Measurements from ENCODE around the gene PINLYP.
"Not testable (repeated sequence)": the region's sequence is repeated elsewhere in the genome, so short reads cannot be mapped to it uniquely, and the experiment has no call there.

DNA sequence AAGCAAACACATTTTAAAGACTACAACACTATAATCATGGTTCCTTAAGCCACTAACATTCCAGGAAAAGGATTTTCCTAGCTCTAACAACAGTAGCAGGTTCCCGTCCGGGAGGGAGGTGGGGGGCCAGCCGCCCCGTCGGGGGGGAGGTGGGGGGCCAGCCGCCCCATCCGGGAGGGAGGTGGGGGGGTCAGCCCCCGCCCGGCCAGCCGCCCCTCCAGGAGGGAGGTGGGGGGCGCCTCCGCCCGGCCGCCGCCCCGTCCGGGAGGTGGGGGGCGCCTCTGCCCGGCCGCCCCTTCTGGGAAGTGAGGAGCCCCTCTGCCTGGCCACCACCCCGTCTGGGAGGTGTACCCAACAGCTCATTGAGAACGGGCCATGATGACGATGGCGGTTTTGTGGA is 27.7 kb upstream of the PINLYP start:
- TF ChIP-seq, protein P1, sequence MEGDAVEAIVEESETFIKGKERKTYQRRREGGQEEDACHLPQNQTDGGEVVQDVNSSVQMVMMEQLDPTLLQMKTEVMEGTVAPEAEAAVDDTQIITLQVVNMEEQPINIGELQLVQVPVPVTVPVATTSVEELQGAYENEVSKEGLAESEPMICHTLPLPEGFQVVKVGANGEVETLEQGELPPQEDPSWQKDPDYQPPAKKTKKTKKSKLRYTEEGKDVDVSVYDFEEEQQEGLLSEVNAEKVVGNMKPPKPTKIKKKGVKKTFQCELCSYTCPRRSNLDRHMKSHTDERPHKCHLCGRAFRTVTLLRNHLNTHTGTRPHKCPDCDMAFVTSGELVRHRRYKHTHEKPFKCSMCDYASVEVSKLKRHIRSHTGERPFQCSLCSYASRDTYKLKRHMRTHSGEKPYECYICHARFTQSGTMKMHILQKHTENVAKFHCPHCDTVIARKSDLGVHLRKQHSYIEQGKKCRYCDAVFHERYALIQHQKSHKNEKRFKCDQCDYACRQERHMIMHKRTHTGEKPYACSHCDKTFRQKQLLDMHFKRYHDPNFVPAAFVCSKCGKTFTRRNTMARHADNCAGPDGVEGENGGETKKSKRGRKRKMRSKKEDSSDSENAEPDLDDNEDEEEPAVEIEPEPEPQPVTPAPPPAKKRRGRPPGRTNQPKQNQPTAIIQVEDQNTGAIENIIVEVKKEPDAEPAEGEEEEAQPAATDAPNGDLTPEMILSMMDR (IDR thresholded peaks at IDR 0.05) = not testable (repeated sequence)
- TF ChIP-seq POLR2AphosphoS5, POLR2A (IDR thresholded peaks at IDR 0.05): not testable (repeated sequence)
